ENCODE results near the gene ETV4. TPM values are rescaled to one million over a fixed set of nuclear protein-coding genes. Genes with fewer than 3 reads are reported as not detected.

Gene ETV4
- polyA plus RNA-seq, 1 of the 3 experiments (the other 2 are of a cell fraction), result 33.2 TPM

DNA sequence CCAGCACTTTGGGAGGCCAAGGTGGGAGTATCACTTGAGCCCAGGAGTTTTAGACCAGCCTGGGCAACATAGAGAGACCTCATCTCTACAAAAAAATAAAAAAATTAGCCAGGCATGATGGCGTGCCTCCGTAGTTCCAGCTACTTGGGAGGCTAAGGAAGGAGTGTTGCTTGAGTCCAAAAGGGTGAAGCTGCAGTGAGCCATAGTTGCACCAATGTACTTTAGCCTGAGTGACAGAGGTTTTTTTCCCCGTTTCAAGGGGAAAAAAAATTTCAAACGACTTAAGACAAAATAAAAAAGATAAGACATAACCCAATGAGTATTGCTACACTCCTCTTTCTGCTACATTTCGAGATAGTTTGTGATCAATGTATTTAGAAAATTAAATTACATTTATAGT is 55.5 kb downstream of the ETV4 start (continued):
- TF ChIP-seq, protein P1, sequence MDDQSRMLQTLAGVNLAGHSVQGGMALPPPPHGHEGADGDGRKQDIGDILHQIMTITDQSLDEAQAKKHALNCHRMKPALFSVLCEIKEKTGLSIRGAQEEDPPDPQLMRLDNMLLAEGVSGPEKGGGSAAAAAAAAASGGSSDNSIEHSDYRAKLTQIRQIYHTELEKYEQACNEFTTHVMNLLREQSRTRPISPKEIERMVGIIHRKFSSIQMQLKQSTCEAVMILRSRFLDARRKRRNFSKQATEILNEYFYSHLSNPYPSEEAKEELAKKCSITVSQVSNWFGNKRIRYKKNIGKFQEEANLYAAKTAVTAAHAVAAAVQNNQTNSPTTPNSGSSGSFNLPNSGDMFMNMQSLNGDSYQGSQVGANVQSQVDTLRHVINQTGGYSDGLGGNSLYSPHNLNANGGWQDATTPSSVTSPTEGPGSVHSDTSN (IDR thresholded peaks at IDR 0.05), result no peak

DNA sequence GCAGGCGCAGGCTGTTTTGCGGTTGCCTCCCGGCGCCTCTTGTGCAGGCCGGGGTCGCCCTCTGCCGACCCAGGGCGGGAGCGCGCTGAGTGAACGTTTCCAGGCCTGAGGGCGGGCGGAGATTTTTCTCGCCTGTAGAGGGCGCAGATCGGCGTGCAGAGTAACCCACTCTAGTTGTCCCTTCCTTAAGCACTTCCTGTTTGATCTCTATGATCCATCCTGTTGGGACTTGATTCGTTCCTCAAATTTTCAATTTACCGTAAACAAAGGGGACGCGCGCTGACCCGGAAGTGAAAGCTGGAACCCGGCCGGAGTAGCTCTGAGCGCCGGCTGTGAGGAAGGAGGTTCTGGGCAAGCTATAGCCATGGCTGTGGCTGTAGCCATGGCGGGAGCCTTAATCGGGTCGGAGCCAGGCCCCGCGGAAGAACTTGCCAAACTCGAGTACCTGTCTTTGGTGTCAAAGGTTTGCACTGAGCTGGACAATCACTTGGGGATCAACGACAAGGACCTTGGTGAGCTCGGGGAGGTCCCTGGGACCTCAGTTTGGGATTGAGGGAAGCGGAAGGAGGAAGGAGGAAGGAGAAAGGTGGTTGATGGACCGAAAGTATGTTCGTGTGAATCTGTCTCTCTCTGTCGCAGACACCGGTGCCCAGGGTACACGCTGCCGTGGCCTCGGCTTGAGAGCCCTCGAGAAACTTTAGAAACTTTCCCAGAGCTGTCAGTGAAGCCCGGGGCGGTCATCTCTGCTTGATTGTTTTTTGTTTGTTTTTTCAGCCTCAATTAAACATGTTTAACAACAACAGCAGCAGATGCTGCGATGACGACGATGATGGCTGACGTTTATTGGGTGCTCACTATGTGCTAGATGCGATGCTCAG is 62.2 kb downstream of the ETV4 start, which contains the start of gene DHX8:
Gene DHX8, plus strand, starts transcription at position 302 of the 878 bp plus-strand sequence. Its CDS starts 63 bp downstream, at position 365.
- Histone ChIP-seq H3K27me3 (ENCODE audit: insufficient read depth) (no peaks in the 10 kb centered on the region), H4K20me1 (ENCODE audit: insufficient read depth) (0 out of 2 replicates have a peak, but pooled peaks cover 5% of the 10 kb centered on the region), H3K27ac (ENCODE audit: low read depth in 2 of 2, low read length in 1 of 2) (peak within 1 kb of the TSS; percentile 81 to 87), H3K4me3 (ENCODE audit: low read depth in 2 of 2, low read length in 1 of 2) (peak within 1 kb of the TSS; percentile 81 to 97), H3K9me2 (no peaks in the 10 kb centered on the region), H3K4me2 (peak within 1 kb of the TSS; percentile 92), H3K36me3 (replicated peaks in 1 of 2; ENCODE audit: control insufficient read depth in 1 of 2, insufficient read depth in 2 of 2, low read length in 1 of 2) (no peaks in the 10 kb centered on the region), H3K79me2 (ENCODE audit: insufficient read depth) (peaks cover 51% of the 10 kb centered on the region), H3F3A (replicated peaks; ENCODE audit: insufficient read depth) (no peaks in the 10 kb centered on the region), H2AFZ (ENCODE audit: low read depth) (peak within 1 kb of the TSS; percentile 98), H3K9me3 (no peaks in the 10 kb centered on the region), H3K4me1 (ENCODE audit: control insufficient read depth in 1 of 2, insufficient read depth in 2 of 2, low read depth in 1 of 2, low read length in 1 of 2) (peaks cover 3 to 8% of the 10 kb centered on the region in 2 experiments; a peak in 2 of 4 replicates), H3K9ac (peak within 1 kb of the TSS; percentile 82)
- WGBS (ENCODE audit: low lambda C conversion rate), result 1% methylated on average over 48 of the region's 51 CpGs
- POLR2A ChIA-PET, result interaction anchor here (0.6 to 3.0 kb wide), 11 partner anchors 19 to 168 kb away, joined by 3 to 46 read pairs (median 7); partner anchors contain the start of gene ARL4D
- CTCF ChIA-PET, result interaction anchor here (0.5 to 9.9 kb wide), 65 partner anchors 8 to 887 kb away, joined by 3 to 430 read pairs (median 6); partner anchors contain the start of genes ARL4D and VAT1
- peak; percentile 90 for DNase-seq
- TF ChIP-seq, protein P2, sequence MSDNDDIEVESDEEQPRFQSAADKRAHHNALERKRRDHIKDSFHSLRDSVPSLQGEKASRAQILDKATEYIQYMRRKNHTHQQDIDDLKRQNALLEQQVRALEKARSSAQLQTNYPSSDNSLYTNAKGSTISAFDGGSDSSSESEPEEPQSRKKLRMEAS (IDR thresholded peaks at IDR 0.05; ENCODE audit: low read depth), result peak; percentile 92
- TF ChIP-seq POLR2AphosphoS5 (IDR thresholded peaks at IDR 0.05; ENCODE audit: low read depth, low read length), result peak; percentile 91
- no peak for TF ChIP-seq GATA2 (CRISPR knock-in tag; IDR thresholded peaks at IDR 0.05)
- peak; percentile 93 for TF ChIP-seq FOXM1 (IDR thresholded peaks at IDR 0.05; ENCODE audit: low read depth)
- TF ChIP-seq SIN3A (IDR thresholded peaks at IDR 0.05; ENCODE audit: borderline replicate concordance, low read depth, low read length), result peak; percentile 85; the same call in 1 of the 2 replicates
- peak; percentile 61 for TF ChIP-seq TCF12 (IDR thresholded peaks at IDR 0.05)
- no peak; the same call in 1 of the 2 replicates for TF ChIP-seq RXRA (IDR thresholded peaks at IDR 0.05; ENCODE audit: borderline replicate concordance, low read depth)
- no peak for TF ChIP-seq TEAD4 (IDR thresholded peaks at IDR 0.05; ENCODE audit: borderline replicate concordance, insufficient read depth)
- TF ChIP-seq EZH2phosphoT487 (IDR thresholded peaks at IDR 0.05; ENCODE audit: borderline replicate concordance, low read depth), result no peak
- TF ChIP-seq, protein P3, sequence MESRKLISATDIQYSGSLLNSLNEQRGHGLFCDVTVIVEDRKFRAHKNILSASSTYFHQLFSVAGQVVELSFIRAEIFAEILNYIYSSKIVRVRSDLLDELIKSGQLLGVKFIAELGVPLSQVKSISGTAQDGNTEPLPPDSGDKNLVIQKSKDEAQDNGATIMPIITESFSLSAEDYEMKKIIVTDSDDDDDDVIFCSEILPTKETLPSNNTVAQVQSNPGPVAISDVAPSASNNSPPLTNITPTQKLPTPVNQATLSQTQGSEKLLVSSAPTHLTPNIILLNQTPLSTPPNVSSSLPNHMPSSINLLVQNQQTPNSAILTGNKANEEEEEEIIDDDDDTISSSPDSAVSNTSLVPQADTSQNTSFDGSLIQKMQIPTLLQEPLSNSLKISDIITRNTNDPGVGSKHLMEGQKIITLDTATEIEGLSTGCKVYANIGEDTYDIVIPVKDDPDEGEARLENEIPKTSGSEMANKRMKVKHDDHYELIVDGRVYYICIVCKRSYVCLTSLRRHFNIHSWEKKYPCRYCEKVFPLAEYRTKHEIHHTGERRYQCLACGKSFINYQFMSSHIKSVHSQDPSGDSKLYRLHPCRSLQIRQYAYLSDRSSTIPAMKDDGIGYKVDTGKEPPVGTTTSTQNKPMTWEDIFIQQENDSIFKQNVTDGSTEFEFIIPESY (IDR thresholded peaks at IDR 0.05; ENCODE audit: borderline replicate concordance, low read depth), result peak; percentile 76; the same call in 1 of the 2 replicates
- peak; percentile 83; the same call in 1 of the 2 replicates for TF ChIP-seq MXI1 (IDR thresholded peaks at IDR 0.05; ENCODE audit: low read depth, low read length)
- peak; percentile 72; the same call in 1 of the 2 replicates for TF ChIP-seq FOXJ3 (CRISPR knock-in tag; IDR thresholded peaks at IDR 0.05)
- TF ChIP-seq GABPA (IDR thresholded peaks at IDR 0.05; ENCODE audit: low read depth), result peak; percentile 96
- 0 out of 2 replicates have a peak, but pooled peaks have one; percentile 15 for TF ChIP-seq RFX5 (IDR thresholded peaks at IDR 0.05; ENCODE audit: low read length)
- TF ChIP-seq YY1 (IDR thresholded peaks at IDR 0.05; ENCODE audit: low read depth), result peak; percentile 76; the same call in 1 of the 2 replicates
- peak; percentile 100 for TF ChIP-seq RAD21 (IDR thresholded peaks at IDR 0.05; ENCODE audit: low read length)
- TF ChIP-seq SMC3 (IDR thresholded peaks at IDR 0.05; ENCODE audit: low read depth, low read length), result peak; percentile 100
- TF ChIP-seq, protein P4, sequence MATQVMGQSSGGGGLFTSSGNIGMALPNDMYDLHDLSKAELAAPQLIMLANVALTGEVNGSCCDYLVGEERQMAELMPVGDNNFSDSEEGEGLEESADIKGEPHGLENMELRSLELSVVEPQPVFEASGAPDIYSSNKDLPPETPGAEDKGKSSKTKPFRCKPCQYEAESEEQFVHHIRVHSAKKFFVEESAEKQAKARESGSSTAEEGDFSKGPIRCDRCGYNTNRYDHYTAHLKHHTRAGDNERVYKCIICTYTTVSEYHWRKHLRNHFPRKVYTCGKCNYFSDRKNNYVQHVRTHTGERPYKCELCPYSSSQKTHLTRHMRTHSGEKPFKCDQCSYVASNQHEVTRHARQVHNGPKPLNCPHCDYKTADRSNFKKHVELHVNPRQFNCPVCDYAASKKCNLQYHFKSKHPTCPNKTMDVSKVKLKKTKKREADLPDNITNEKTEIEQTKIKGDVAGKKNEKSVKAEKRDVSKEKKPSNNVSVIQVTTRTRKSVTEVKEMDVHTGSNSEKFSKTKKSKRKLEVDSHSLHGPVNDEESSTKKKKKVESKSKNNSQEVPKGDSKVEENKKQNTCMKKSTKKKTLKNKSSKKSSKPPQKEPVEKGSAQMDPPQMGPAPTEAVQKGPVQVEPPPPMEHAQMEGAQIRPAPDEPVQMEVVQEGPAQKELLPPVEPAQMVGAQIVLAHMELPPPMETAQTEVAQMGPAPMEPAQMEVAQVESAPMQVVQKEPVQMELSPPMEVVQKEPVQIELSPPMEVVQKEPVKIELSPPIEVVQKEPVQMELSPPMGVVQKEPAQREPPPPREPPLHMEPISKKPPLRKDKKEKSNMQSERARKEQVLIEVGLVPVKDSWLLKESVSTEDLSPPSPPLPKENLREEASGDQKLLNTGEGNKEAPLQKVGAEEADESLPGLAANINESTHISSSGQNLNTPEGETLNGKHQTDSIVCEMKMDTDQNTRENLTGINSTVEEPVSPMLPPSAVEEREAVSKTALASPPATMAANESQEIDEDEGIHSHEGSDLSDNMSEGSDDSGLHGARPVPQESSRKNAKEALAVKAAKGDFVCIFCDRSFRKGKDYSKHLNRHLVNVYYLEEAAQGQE (IDR thresholded peaks at IDR 0.05; ENCODE audit: low read depth, low read length), result peak; percentile 58; the same call in 1 of the 2 replicates
- TF ChIP-seq, protein P5, sequence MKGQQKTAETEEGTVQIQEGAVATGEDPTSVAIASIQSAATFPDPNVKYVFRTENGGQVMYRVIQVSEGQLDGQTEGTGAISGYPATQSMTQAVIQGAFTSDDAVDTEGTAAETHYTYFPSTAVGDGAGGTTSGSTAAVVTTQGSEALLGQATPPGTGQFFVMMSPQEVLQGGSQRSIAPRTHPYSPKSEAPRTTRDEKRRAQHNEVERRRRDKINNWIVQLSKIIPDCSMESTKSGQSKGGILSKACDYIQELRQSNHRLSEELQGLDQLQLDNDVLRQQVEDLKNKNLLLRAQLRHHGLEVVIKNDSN (IDR thresholded peaks at IDR 0.05; ENCODE audit: borderline replicate concordance, low read depth), result no peak
- no peak for TF ChIP-seq MEF2A (IDR thresholded peaks at IDR 0.05; ENCODE audit: borderline replicate concordance, low read depth)
- peak; percentile 95 for TF ChIP-seq ELF1 (IDR thresholded peaks at IDR 0.05)
